ENCODE data around the gene KRI1. TPM values are rescaled to one million over a fixed set of nuclear protein-coding genes. Genes with fewer than 3 reads are reported as not detected.
A peak's percentile ranks its signal among the peaks of the same experiment; 100 is the strongest.
"Not testable (repeated sequence)": the region's sequence is repeated elsewhere in the genome, so short reads cannot be mapped to it uniquely, and the experiment has no call there.

Gene KRI1
- total RNA-seq, 1 donor = 5.6 TPM

DNA sequence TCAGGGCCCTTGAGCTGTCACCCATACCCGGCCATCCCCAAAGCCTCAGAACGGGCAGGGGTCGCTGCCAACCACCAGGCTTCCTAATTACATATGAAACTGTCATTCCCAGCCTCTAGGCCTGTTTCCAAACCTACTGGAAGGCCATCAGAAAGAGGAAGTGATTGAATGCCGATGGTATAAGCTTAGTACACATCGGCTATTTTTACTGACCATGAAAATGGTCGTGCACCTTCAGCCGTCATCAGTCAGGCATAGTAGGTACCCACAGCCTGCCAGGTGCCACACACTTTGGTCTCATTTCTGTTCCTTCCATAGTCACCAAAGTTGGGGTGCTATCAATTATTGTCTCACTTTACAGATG lies 10.2 kb downstream of the KRI1 start:
- no peak overlapping the region for H3K4me3 ChIP-seq (ENCODE audit: low read depth, low read length)
- no peak for TF ChIP-seq CTCF (IDR thresholded peaks at IDR 0.05; ENCODE audit: insufficient read depth, low read depth, low read length)
- no peak for DNase-seq (ENCODE audit: low read depth)

GRCh38 chr19:10554760-10555609 lies 10.8 kb downstream of the KRI1 start:
- TF ChIP-seq CTCF (IDR thresholded peaks at IDR 0.05; ENCODE audit: insufficient read depth, low read depth, low read length) = no peak
- no peak for DNase-seq (ENCODE audit: low read depth)
- no peak overlapping the region for H3K4me3 ChIP-seq (ENCODE audit: low read depth, low read length)

DNA sequence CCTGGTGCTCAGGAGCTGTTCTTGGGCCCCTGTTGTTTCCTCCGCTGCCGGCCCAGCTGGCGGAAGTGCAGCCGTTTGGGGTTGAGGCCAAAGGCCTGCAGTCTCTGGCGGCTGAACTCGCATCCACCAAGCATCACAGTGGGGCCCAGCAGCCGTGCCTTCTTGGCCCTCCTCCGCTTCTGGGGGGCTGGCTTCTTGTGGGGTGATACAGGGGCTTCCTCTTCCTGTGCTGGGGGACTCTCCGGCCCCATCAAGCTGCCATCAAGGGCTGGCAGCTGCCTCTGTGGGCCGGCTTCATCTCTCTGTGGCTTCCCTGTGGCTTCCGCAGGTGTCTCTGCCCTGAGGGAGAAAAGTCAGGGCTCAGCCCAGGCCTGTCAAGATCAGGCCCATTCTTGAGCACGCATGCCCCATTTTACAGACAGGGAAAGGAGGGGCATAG lies 11.8 kb downstream of the KRI1 start:
- TF ChIP-seq CTCF (IDR thresholded peaks at IDR 0.05; ENCODE audit: insufficient read depth, low read depth, low read length) = no peak
- no peak overlapping the region for H3K4me3 ChIP-seq (ENCODE audit: low read depth, low read length)
- no peak for DNase-seq (ENCODE audit: low read depth)

DNA sequence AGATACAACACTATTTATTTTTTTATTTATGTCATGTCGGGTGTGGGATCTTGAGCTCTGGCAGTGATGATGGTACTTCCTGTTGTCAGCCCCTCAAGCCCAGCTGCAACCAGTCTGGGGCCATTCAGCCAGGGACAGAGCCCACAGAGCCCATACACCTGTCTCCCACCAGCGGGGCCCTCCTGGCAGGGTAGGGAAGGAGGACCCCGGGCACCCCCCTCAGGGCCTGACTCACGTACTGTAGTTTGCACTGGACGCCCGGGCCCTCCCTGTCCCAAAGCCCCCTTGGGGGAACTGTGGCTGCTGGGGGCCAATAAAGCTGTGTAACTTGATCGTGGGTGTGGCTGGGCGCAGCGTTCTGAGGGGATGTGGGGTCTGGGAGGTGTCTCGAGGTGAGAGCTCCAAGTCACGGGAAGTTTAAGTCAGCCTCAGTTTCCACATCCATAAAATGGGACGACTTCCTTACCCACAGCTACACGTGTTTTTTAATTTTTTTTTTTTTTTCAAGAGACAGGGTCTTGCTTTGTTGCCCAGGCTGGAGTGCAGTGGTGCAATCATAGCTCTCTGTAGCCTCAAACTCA lies 12.6 kb downstream of the KRI1 start:
- DNase-seq (ENCODE audit: low read depth) = no peak
- no peak overlapping the region for H3K4me3 ChIP-seq (ENCODE audit: low read depth, low read length)
- TF ChIP-seq CTCF (IDR thresholded peaks at IDR 0.05; ENCODE audit: insufficient read depth, low read depth, low read length) = no peak

DNA sequence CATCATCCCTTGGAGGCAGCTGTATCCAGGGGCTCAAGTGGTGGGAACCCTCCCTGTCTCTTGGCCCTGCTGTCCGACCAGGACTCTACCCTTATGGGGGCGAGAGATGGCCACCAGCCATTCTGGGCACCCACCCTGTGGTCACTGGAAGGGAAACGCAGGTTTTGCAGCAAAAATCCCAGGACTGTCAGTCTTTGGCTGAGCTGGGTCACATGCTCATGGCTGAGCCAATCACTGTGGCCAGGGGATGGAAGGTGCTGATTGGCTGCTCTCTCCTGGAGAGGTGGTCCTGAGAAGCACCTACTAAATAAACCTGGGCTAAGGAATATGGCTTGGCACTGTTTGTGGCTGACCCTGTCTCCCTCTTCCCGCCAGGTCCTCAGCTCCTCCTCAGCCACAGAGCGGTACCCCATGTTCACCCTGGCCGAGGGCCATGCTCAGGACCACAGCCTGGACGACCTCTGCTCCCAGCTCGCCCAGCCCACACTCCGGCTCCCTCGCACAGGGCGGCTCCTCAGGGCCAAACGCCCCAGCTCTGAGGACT lies 13.2 kb downstream of the KRI1 start:
- no peak overlapping the region for H3K4me3 ChIP-seq (ENCODE audit: low read depth, low read length)
- DNase-seq (ENCODE audit: low read depth) = no peak
- TF ChIP-seq CTCF (IDR thresholded peaks at IDR 0.05; ENCODE audit: insufficient read depth, low read depth, low read length) = no peak

- peak; percentile 30 for TF ChIP-seq CTCF (IDR thresholded peaks at IDR 0.05; ENCODE audit: insufficient read depth, low read depth, low read length)
- DNase-seq (ENCODE audit: low read depth) = peak; percentile 34
- H3K4me3 ChIP-seq (ENCODE audit: low read depth, low read length) = no peak overlapping the region
These were observed 14.0 kb downstream of the KRI1 start for GRCh38 chr19:10551698-10552301.

DNA sequence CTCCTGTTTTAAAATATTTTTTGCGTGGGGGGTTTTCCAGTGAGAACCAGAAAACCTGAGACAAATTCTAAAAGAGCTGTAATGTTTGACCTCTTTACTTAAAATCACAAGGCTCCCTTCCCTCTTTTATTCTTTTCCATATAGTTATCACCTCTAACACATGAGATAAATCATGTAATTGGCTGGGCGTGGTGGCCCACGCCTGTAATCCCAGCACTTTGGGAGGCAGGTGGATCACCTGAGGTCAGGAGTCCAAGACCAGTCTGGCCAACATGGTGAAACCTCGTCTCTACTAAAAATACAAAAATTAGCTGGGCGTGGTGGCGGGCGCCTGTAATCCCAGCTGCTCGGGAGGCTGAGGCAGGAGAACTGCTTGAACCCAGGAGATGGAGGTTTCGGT lies 14.8 kb downstream of the KRI1 start:
- DNase-seq (ENCODE audit: low read depth) = not testable (repeated sequence)

More for the DNA sequence above, 14.8 kb downstream of the KRI1 start:
- not testable (repeated sequence) for H3K4me3 ChIP-seq (ENCODE audit: low read depth, low read length)

All from fibroblast of villous mesenchyme (primary cell).